IPS-20b (cell line): ENCODE results near the gene DDX49.
"Not testable (repeated sequence)": the region's sequence is repeated elsewhere in the genome, so short reads cannot be mapped to it uniquely, and the experiment has no call there.

Experiments used
- H3K27ac ChIP-seq: one replicate; pipeline ENCODE4 v1.5.1; 2013; ENCODE audit warnings: low read length
- H3K27me3 ChIP-seq: 2 replicates; pipeline ENCODE4 v1.6.1; 2013; ENCODE audit warnings: mild to moderate bottlenecking, low read length, inconsistent platforms; ENCODE audit not compliant: insufficient read depth
- H3K36me3 ChIP-seq: 2 replicates; pipeline ENCODE4 v1.6.1; 2013; ENCODE audit warnings: low read depth, mild to moderate bottlenecking, inconsistent platforms, low read length, moderate library complexity; ENCODE audit not compliant: insufficient read depth
- H3K4me1 ChIP-seq: 2 replicates; pipeline ENCODE4 v1.6.1; 2013; ENCODE audit warnings: mild to moderate bottlenecking, control low read depth, inconsistent platforms, low read length, moderate library complexity; ENCODE audit not compliant: insufficient read depth
- H3K4me3 ChIP-seq: 2 replicates; pipeline ENCODE4 v1.5.1; 2013; ENCODE audit warnings: mild to moderate bottlenecking, low read length, inconsistent platforms
- H3K9ac ChIP-seq: 2 replicates; pipeline ENCODE4 v1.6.1; 2013; ENCODE audit warnings: low read depth, mild to moderate bottlenecking, inconsistent platforms, low read length, moderate library complexity
- H3K9me3 ChIP-seq: 2 replicates; pipeline ENCODE4 v1.6.1; 2013; ENCODE audit warnings: mild to moderate bottlenecking, low read depth, low read length, inconsistent platforms; ENCODE audit not compliant: insufficient read depth

DDX49 gene

DNA sequence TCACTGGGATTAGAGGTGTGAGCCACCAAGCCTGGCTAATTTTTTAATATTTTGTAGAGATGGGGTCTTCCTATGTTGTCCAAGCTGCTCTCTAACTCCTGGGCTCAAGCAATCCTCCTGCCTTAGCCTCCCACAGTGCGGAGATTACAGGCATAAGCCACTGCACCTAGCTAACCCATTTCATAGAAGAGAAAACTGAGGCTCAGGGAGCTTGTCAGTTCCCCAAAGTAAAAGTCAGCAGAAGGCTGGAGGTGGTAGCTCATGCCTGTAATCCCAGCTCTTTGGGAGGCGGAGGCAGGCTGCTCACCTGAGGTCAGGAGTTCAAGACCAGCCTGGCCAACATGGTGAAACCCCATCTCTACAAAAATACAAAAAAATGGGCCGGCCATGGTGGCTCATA is 30.3 kb downstream of the DDX49 start:
- no peaks in the 10 kb centered on the region for H3K27me3 ChIP-seq
- no peaks in the 10 kb centered on the region for H3K4me1 ChIP-seq
- no peak overlapping the region for H3K4me3 ChIP-seq
- H3K9me3 ChIP-seq = no peaks in the 10 kb centered on the region
- H3K36me3 ChIP-seq = no peaks in the 10 kb centered on the region
- no peak overlapping the region for H3K27ac ChIP-seq
- H3K9ac ChIP-seq = no peak overlapping the region

DNA sequence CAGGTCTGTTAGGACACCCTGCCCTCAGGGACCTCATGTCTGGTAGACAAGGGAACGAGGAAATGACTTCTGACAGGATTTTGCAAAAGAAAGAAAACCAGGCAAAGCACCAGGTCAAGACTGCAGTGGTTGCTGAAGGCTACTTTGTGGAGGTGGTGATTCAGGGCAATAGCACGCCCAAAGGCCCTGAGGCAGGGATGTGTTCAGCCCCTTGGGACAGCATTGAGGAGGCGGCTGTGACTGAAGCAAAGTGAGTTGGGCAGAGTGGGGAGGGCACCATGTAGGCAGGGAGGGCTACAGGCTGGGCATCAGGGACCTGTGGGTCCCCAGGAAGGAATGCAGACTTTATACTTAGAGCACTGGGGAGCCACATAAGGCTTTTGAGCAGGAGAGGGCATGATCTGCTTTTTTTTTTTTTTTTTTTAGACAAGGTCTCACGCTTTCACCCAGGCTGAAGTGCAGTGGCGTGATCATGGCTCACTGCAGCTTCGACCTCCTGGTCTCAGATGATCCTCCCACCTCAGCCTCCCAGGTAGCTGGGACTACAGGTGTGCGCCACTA is 32.3 kb downstream of the DDX49 start:
- Histone ChIP-seq H3K4me3 (no peak overlapping the region), H3K9ac (no peak overlapping the region), H3K36me3 (no peaks in the 10 kb centered on the region), H3K4me1 (no peaks in the 10 kb centered on the region), H3K27ac (no peak overlapping the region), H3K27me3 (no peaks in the 10 kb centered on the region), H3K9me3 (no peaks in the 10 kb centered on the region)

DNA sequence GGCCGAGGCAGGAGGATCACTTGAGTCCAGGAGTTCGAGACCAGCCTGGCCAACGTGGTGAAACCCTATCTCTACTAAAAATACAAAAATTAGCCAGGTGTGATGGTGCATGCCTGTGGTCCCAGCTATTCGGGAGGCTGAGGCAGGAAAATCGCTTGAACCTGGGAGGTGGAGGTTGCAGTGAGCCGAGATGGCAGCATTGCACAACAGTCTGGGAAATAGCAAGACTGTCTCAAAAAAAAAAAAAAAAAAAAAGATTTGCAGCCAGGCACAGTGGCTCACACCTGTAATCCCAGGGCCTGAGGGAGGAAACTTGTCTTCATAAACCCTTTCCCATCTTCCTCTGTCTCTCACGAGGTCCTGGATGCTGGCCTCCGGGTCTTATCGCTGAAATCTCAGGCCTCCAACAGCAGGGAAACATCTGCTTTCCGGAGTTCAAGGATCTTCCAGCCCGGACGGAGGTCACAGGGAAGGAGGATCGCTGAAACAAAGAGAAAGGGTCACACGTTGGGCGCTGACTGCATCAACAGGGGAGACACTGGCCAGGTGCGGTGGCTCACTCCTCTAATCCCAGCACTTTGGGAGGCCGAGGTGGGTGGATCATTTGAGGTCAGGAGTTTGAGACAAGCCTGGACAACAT is 33.0 kb downstream of the DDX49 start:
- not testable (repeated sequence) for H3K4me1 ChIP-seq, H3K4me3 ChIP-seq, H3K9me3 ChIP-seq, H3K9ac ChIP-seq, H3K27me3 ChIP-seq, H3K27ac ChIP-seq, H3K36me3 ChIP-seq

DNA sequence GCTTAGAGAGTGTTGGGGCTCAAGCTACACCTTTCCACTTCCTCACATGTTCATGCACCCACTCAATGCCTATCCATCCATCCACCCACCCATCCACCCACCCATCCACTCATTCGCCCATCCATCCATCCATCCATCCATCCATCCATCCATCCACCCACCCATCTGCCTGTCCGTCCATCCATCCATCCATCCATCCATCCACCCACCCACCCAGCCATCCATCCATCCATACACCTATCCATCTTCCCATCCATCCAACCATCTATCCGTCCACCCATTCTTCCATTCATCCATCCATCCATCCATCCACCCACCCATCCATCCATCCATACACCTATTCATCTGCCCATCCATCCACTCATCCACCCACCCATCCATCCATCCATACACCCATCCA is 34.6 kb downstream of the DDX49 start:
- Histone ChIP-seq H3K9me3 (no peaks in the 10 kb centered on the region), H3K27ac (no peak overlapping the region), H3K9ac (no peak overlapping the region), H3K4me3 (no peak overlapping the region), H3K4me1 (no peaks in the 10 kb centered on the region), H3K27me3 (no peaks in the 10 kb centered on the region), H3K36me3 (no peaks in the 10 kb centered on the region)

DNA sequence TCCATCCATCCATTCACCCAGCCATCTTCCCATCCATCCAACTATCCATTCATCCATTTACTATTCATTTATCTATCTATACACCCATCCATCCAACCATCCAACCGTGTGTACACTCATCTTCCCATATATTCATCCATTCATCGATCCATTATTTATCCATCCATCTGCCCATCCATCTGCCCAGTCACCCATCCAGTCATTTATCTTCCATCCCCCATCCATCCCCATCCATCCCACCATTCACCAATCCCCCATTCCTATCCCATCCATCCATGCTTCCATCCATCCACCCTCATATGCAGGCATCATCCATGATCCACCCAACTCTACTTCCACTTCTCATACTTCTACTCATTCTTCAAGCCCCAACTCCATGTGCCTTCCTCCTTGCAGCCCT is 35.5 kb downstream of the DDX49 start:
- no peak overlapping the region for H3K27ac ChIP-seq
- H3K9me3 ChIP-seq = no peaks in the 10 kb centered on the region
- H3K4me1 ChIP-seq = no peaks in the 10 kb centered on the region
- no peaks in the 10 kb centered on the region for H3K36me3 ChIP-seq
- H3K9ac ChIP-seq = no peak overlapping the region
- H3K4me3 ChIP-seq = no peak overlapping the region
- H3K27me3 ChIP-seq = no peaks in the 10 kb centered on the region

DNA sequence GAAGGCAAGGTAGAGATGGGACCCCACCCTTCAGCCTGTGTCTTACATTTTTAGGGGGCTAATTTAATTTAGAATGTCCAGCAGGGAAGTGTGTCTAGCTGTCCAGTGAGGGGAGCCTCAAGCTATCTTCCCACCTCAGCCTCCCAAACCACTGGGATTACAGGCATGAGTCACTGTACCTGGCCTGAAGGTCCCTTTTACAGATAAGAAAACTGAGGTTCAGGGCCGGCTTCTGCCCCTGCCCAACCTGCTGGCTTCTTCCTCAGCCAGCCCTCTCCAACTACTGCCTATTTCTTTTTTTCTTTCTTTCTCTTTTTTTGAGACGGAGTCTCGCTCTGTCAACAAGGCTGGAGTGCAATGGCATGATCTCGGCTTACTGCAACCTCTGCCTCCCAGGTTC is 40.9 kb downstream of the DDX49 start:
- no peaks in the 10 kb centered on the region for H3K36me3 ChIP-seq
- H3K4me3 ChIP-seq = no peak overlapping the region
- H3K27ac ChIP-seq = no peak overlapping the region
- H3K9ac ChIP-seq = no peak overlapping the region
- no peaks in the 10 kb centered on the region for H3K9me3 ChIP-seq
- peaks cover 6% of the 10 kb centered on the region for H3K27me3 ChIP-seq
- no peaks in the 10 kb centered on the region for H3K4me1 ChIP-seq

DNA sequence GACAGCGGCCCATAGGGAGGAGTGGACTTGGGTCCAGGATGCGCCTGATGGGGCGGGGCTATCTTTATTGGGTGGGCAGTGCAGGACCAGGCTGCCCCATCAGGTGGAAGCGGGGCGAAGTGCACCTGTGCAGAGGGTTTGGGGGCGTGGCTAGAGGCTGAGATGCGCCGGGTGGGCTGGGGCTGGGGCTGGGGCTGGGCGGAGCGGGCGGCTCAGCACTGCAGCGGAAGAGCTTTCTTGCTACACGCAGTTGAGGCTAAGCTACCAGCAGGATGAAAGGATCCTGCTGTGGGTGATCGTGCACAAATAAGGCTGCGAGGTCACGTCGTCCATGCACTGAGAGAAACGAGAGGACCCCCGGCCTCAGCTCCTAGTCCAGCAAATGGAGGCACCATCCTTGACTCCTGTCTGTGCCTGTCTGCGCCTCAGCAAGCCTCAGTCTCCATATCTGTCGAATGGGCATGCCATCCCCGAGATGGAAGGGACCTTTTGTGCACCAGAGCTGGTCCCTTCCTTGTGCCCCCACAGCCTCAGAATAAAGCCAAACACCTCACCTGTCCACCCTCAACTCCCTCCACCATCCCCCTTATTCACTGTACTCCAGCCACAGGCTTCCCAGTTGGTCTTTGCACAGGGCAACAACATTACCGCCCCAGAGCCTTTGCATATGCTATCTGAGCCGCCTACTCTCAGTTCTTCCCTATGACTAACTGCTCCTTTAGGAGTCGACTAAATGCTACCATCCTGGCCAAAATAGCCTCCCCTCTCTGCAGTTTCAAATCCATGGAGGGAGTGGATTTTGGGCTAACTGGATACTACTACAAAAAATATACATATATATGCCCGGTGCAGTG is 42.5 kb downstream of the DDX49 start:
- peaks cover 5% of the 10 kb centered on the region; the same call in 1 of the 2 replicates for H3K4me1 ChIP-seq
- no peak overlapping the region for H3K27ac ChIP-seq
- no peaks in the 10 kb centered on the region for H3K9me3 ChIP-seq
- peaks cover 6% of the 10 kb centered on the region for H3K27me3 ChIP-seq
- H3K4me3 ChIP-seq = peak overlapping the region; percentile 50; the same call in 1 of the 2 replicates
- no peak overlapping the region for H3K9ac ChIP-seq
- H3K36me3 ChIP-seq = no peaks in the 10 kb centered on the region

DNA sequence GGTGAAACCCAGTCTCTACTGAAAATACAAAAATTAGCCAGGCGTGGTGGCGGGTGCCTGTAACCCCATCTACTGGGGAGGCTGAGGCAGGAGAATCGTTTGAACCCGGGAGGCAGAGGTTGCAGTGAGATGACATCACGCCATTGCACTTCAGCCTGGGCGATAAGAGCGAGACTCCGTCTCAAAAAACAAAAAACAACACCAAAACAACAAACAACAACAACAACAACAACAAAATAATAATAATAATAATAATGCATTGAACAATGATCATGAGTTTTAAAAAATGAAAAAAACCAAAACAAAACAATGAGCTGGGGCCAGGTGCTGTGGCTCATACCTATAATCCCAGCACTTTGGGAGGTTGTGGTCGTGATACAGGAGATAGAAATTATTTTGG is 44.6 kb downstream of the DDX49 start:
- Histone ChIP-seq H3K4me3 (no peak overlapping the region), H3K27me3 (peaks cover 6% of the 10 kb centered on the region), H3K27ac (no peak overlapping the region), H3K4me1 (peaks cover 5% of the 10 kb centered on the region; the same call in 1 of the 2 replicates), H3K9ac (no peak overlapping the region), H3K9me3 (no peaks in the 10 kb centered on the region), H3K36me3 (no peaks in the 10 kb centered on the region)

DNA sequence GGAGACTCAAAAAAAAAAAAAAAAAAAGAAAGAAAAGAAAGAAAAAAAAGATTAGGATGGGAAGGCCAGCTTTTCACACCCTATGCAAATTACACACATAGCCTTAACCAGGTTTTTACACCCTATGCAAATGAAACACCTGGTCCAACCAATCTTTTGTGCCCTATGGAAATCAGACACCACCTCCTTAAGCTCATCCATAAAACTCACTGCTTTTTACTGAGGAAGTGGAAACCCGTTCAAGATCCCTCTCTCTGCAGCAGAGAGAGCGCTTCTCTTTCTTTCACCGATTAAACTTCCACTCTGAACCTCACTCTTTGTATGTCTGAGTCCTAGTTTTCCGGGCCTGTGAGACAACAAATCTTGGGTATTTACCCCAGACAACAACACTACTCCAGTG is 46.8 kb downstream of the DDX49 start:
- Histone ChIP-seq H3K4me3 (no peak overlapping the region), H3K36me3 (no peaks in the 10 kb centered on the region), H3K27ac (no peak overlapping the region), H3K27me3 (peaks cover 6% of the 10 kb centered on the region), H3K9me3 (no peaks in the 10 kb centered on the region), H3K4me1 (peaks cover 5% of the 10 kb centered on the region; the same call in 1 of the 2 replicates), H3K9ac (no peak overlapping the region; the same call in 1 of the 2 replicates)

DNA sequence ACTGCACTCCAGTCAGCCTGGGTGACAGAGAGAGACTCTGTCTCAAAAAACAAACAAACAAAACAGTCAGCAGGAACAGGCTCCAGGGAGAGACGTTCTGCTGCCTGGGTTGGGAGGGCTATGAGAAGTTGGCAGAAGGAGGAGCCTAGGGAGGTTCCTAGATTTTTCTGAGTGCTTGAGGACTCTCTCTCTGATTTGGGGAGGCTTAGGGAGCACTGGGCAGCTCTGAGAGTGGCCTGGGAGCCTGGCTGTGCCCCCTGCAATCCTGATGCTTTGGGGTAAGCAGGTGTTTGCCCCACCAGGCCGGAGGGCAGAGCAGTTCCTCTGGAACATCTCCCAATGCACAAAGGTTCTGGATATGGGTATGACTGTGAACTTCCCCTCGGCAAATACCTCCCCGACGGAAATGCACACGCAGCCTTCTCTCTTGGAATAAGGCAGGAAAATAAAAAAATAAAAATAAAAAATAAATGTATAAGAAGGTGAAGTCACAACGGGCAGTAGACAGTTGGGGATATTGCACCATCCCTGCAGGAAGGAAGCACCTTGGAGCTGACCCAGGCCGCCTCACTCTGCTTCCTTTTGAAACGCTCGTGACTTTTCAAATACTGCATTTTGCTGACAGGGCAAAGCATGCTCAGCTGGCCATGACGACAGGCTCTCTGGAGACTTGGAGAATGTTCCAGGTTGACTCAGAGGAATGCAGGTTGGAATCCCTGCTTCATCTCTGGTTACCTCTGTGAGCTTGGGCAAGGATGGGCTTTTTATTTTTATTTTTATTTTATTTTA is 48.0 kb downstream of the DDX49 start:
- no peak overlapping the region for H3K9ac ChIP-seq
- H3K27ac ChIP-seq = no peak overlapping the region
- no peak overlapping the region for H3K4me3 ChIP-seq
- H3K27me3 ChIP-seq = peaks cover under 1% of the 10 kb centered on the region; the same call in 1 of the 2 replicates
- peaks cover 5% of the 10 kb centered on the region; the same call in 1 of the 2 replicates for H3K4me1 ChIP-seq
- H3K9me3 ChIP-seq = no peaks in the 10 kb centered on the region
- H3K36me3 ChIP-seq = no peaks in the 10 kb centered on the region

DNA sequence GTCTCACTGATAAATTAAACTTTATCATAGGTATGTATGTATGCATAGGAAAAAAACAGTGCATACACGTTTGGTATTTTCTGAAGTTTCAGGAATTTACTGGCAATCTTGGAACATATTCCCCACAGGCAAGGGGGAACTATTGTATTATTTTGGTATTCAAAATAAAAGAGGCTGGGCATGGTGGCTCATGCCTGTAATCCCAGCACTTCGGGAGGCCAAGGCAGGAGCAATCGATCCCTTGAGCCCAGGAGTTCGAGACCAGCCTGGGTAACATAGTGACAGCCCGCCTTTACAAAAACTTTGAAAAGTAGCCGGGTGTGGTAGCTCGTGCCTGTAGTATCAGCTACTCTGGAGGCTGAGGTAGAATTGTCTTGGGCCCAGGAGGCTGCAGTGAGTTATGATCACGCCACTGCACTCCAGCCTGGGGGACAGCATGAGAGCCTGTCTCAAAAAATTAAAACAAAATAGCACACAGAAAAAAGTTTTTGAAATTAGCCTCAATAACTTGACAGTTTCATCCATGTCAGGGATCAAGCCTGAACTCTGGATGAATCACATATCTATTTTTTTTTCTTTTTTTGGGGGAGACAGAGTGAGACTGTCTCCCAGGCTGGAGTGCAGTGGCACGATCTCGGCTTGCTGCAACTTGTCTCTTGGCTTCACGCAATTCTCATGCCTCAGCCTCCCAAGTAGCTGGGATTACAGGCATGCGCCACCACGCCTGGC is 50.6 kb downstream of the DDX49 start:
- no peak overlapping the region for H3K4me3 ChIP-seq
- no peak overlapping the region for H3K27ac ChIP-seq
- no peak overlapping the region for H3K9ac ChIP-seq
- no peaks in the 10 kb centered on the region for H3K27me3 ChIP-seq
- peaks cover 5% of the 10 kb centered on the region; the same call in 1 of the 2 replicates for H3K4me1 ChIP-seq
- no peaks in the 10 kb centered on the region for H3K9me3 ChIP-seq
- H3K36me3 ChIP-seq = no peaks in the 10 kb centered on the region
